Upper lobe of right lung (tissue), 1 donor: Measurements from ENCODE around the gene TSEN34. TPM values are rescaled to one million over a fixed set of nuclear protein-coding genes. Genes with fewer than 3 reads are reported as not detected.

ENCODE experiments used
- total RNA-seq: library from RNA; stranded (reverse); fragmentation: NEBNext Ultra II Directional; extraction: Animal tissue kit (Norgen Biotek cat#: 25700); gene quantifications from one replicate; pipeline ENCODE4 v1.2.1, GENCODE V29; 2021
- donor health status: DM: no; HTN: yes; CAD: no; lungs with severe emphysema.

The TSEN34 gene
- total RNA-seq, 1 donor from 2014 or later = 34.7 TPM

Other genes with a start within 250 kb of the TSEN34 start
- gene CACNG8, start 228.4 kb upstream of the TSEN34 start, total RNA-seq = 0.12 TPM
- not detected for gene CACNG6, start 199.7 kb upstream of the TSEN34 start, total RNA-seq
- 1.1 TPM for gene VSTM1, start 127.4 kb upstream of the TSEN34 start, total RNA-seq
- not detected for gene TARM1, start 109.9 kb upstream of the TSEN34 start, total RNA-seq
- gene OSCAR, start 90.5 kb upstream of the TSEN34 start, total RNA-seq = 59.5 TPM
- 115 TPM for gene NDUFA3, start 88.5 kb upstream of the TSEN34 start, total RNA-seq
- gene TFPT, start 75.7 kb upstream of the TSEN34 start, total RNA-seq = 19.5 TPM
- gene PRPF31, start 75.6 kb upstream of the TSEN34 start, total RNA-seq = 44.9 TPM
- gene CNOT3, start 53.5 kb upstream of the TSEN34 start, total RNA-seq = 39.4 TPM
- 9.2 TPM for gene LENG1, start 31.6 kb upstream of the TSEN34 start, total RNA-seq
- 48.3 TPM for gene TMC4, start 18.1 kb upstream of the TSEN34 start, total RNA-seq
- gene MBOAT7, start 1.7 kb upstream of the TSEN34 start, total RNA-seq = 57.9 TPM
- 1,039 TPM for gene RPS9, start 9.6 kb downstream of the TSEN34 start, total RNA-seq
- 61.5 TPM for gene LILRB3, start 31.7 kb downstream of the TSEN34 start, total RNA-seq
- 21.4 TPM for gene LILRA6, start 51.5 kb downstream of the TSEN34 start, total RNA-seq
- gene LILRB5, start 66.0 kb downstream of the TSEN34 start, total RNA-seq = 9.1 TPM
- 18.8 TPM for gene LILRB2, start 89.8 kb downstream of the TSEN34 start, total RNA-seq
- 13.5 TPM for gene LILRA5, start 121.9 kb downstream of the TSEN34 start, total RNA-seq
- gene LILRA4, start 147.9 kb downstream of the TSEN34 start, total RNA-seq = 4.8 TPM
- 87.8 TPM for gene LAIR1, start 173.6 kb downstream of the TSEN34 start, total RNA-seq
- not detected for gene TTYH1, start 224.2 kb downstream of the TSEN34 start, total RNA-seq